ENCODE data around the gene IL1RL2.

GRCh38 chr2:102179788-102180686, 6.8 kb upstream of the IL1RL2 start:
- no peak for TF ChIP-seq CTCF (IDR thresholded peaks at IDR 0.05)
- TF ChIP-seq POLR2AphosphoS5 (IDR thresholded peaks at IDR 0.05), result no peak
